MCF 10A (cell line): ENCODE results near the gene PRSS33. TPM values are rescaled to one million over a fixed set of nuclear protein-coding genes. Genes with fewer than 3 reads are reported as not detected.

ENCODE experiments used
- BruUV-seq: library from RNA; stranded (reverse); fragments of 400-500 nt; replicated peaks from 2 replicates; lab custom pipeline; 2021; lab: Mats Ljungman, UMichigan
- CTCF ChIA-PET: fragments of 300-600 bp; sonication (Branson Sonifier 250); formaldehyde crosslinking; extraction: SDS; loops from one replicate; lab custom pipeline; 2021; ENCODE audit warnings: antibody characterized with exemption, inconsistent platforms; lab: Yijun Ruan, JAX
- POLR2A ChIA-PET: fragments of 300-600, 350-650 bp; sonication (Branson Sonifier 250); formaldehyde crosslinking; extraction: SDS; loops from one replicate; lab custom pipeline; 2020; ENCODE audit warnings: antibody characterized with exemption, inconsistent platforms; lab: Yijun Ruan, JAX
- DNase-seq: peaks from one replicate; pipeline ENCODE4 v3.0.0-alpha.2; 2018; ENCODE audit not compliant: unreplicated experiment
- H3K27ac Mint-ChIP-seq: one replicate; pipeline ENCODE4 v1.8.0; 2022; ENCODE audit warnings: mild to moderate bottlenecking, low read depth, mixed read lengths; ENCODE audit not compliant: unreplicated experiment
- H3K27me3 Mint-ChIP-seq: one replicate; pipeline ENCODE4 v1.8.0; 2022; ENCODE audit warnings: mixed read lengths; ENCODE audit not compliant: insufficient read depth, unreplicated experiment
- H3K36me3 Mint-ChIP-seq: one replicate; pipeline ENCODE4 v1.8.0; 2022; ENCODE audit warnings: mild to moderate bottlenecking, moderate library complexity, mixed read lengths; ENCODE audit not compliant: insufficient read depth, unreplicated experiment
- H3K4me1 Mint-ChIP-seq: one replicate; pipeline ENCODE4 v1.8.0; 2022; ENCODE audit warnings: mixed read lengths; ENCODE audit not compliant: insufficient read depth, unreplicated experiment
- H3K4me3 Mint-ChIP-seq: one replicate; pipeline ENCODE4 v1.8.0; 2022; ENCODE audit warnings: mild to moderate bottlenecking, moderate library complexity, mixed read lengths; ENCODE audit not compliant: unreplicated experiment
- H3K9me3 Mint-ChIP-seq: one replicate; pipeline ENCODE4 v1.8.0; 2022; ENCODE audit warnings: mixed read lengths; ENCODE audit not compliant: unreplicated experiment
- intact Hi-C: fragments of 100-400 bp; cut with micrococcal nuclease; formaldehyde crosslinking; loops from 2 replicates; pipeline ENCODE4 v1.14.1; 2022
- total RNA-seq: library from RNA; stranded (reverse); gene quantifications from 2 replicates; pipeline ENCODE4 v1.2.3, GENCODE V29; 2022
- TF ChIP-seq, protein P1 (sequence below): fragments of 200-600 bp; IDR thresholded peaks from one replicate; pipeline ENCODE4 v1.8.0; 2022; ENCODE audit warnings: antibody characterized with exemption, mild to moderate bottlenecking; ENCODE audit not compliant: unreplicated experiment

The PRSS33 gene
- total RNA-seq, 1 experiment from 2014 or later = not detected

DNA sequence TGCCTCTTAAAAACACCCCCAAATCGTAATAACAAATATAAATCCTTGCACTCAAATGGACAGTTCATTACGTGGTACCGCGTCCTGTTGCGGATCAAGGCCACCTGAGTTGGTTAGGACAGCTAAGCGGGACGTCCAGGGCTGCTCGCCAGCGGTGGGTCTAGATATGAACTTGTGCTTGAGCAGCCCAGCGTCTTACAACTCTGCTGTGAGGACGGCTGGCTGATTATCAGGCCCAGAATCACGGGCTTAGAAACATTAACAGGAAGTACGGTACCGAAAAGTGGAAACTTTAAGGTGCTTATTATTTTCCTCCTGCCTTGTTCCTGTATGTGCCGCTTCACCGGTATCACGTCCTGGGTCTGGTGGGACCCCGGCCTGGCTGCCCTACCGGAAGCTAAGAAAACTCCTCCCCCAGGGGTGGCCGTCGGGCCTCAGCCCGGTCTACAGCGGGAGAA, 35.8 kb downstream of the PRSS33 start:
- CTCF ChIA-PET = interaction anchor here (1.8 to 3.4 kb wide), 2 partner anchors 12 to 18 kb away, joined by 4 to 15 read pairs; no protein-coding TSS in a partner anchor
- POLR2A ChIA-PET = interaction anchor here (0.6 to 6.4 kb wide), 13 partner anchors 11 to 269 kb away, joined by 3 to 190 read pairs (median 7); partner anchors contain the start of genes ELOB, FLYWCH1, FLYWCH2 and KCTD5
- Mint-ChIP-seq H3K4me3 (peak overlapping the region; percentile 89), H3K9me3 (no peaks in the 10 kb centered on the region), H3K27ac (peak overlapping the region; percentile 99), H3K36me3 (peaks cover 52% of the 10 kb centered on the region), H3K27me3 (no peaks in the 10 kb centered on the region), H3K4me1 (peaks cover 29% of the 10 kb centered on the region)
- intact Hi-C loops = loop anchor here (2.0 kb wide), 1 partner anchor 17 kb away; no protein-coding TSS in a partner anchor
- BruUV-seq = TSS peak; percentile 81
- TF ChIP-seq, protein P1, sequence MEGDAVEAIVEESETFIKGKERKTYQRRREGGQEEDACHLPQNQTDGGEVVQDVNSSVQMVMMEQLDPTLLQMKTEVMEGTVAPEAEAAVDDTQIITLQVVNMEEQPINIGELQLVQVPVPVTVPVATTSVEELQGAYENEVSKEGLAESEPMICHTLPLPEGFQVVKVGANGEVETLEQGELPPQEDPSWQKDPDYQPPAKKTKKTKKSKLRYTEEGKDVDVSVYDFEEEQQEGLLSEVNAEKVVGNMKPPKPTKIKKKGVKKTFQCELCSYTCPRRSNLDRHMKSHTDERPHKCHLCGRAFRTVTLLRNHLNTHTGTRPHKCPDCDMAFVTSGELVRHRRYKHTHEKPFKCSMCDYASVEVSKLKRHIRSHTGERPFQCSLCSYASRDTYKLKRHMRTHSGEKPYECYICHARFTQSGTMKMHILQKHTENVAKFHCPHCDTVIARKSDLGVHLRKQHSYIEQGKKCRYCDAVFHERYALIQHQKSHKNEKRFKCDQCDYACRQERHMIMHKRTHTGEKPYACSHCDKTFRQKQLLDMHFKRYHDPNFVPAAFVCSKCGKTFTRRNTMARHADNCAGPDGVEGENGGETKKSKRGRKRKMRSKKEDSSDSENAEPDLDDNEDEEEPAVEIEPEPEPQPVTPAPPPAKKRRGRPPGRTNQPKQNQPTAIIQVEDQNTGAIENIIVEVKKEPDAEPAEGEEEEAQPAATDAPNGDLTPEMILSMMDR = no peak
- DNase-seq = no peak

GRCh38 chr16:2749936-2750335, 37.4 kb downstream of the PRSS33 start:
- ChIA-PET POLR2A (interaction anchor here (5.6 to 6.4 kb wide), 2 partner anchors 18 to 26 kb away, joined by 79 to 190 read pairs; partner anchors contain the start of gene ELOB), CTCF (no interaction called here)
- peak overlapping the region; percentile 39 for H3K27ac Mint-ChIP-seq
- TF ChIP-seq, protein P1 = no peak
- H3K9me3 Mint-ChIP-seq = no peaks in the 10 kb centered on the region
- intact Hi-C loops = no loop called here
- DNase-seq = no peak
- H3K36me3 Mint-ChIP-seq = peaks cover 36% of the 10 kb centered on the region
- BruUV-seq = no TSS peak
- H3K4me1 Mint-ChIP-seq = peaks cover 12% of the 10 kb centered on the region
- no peaks in the 10 kb centered on the region for H3K27me3 Mint-ChIP-seq
- no peak overlapping the region for H3K4me3 Mint-ChIP-seq

GRCh38 chr16:2749476-2749875, 37.9 kb downstream of the PRSS33 start:
- no peaks in the 10 kb centered on the region for H3K27me3 Mint-ChIP-seq
- H3K4me3 Mint-ChIP-seq = no peak overlapping the region
- BruUV-seq = no TSS peak
- peaks cover 8% of the 10 kb centered on the region for H3K4me1 Mint-ChIP-seq
- peak overlapping the region; percentile 39 for H3K27ac Mint-ChIP-seq
- no peak for DNase-seq
- ChIA-PET POLR2A (interaction anchor here (5.6 to 6.4 kb wide), 2 partner anchors 19 to 26 kb away, joined by 79 to 190 read pairs; partner anchors contain the start of gene ELOB), CTCF (no interaction called here)
- H3K36me3 Mint-ChIP-seq = peaks cover 31% of the 10 kb centered on the region
- H3K9me3 Mint-ChIP-seq = no peaks in the 10 kb centered on the region
- intact Hi-C loops = no loop called here
- TF ChIP-seq, protein P1 = no peak

DNA sequence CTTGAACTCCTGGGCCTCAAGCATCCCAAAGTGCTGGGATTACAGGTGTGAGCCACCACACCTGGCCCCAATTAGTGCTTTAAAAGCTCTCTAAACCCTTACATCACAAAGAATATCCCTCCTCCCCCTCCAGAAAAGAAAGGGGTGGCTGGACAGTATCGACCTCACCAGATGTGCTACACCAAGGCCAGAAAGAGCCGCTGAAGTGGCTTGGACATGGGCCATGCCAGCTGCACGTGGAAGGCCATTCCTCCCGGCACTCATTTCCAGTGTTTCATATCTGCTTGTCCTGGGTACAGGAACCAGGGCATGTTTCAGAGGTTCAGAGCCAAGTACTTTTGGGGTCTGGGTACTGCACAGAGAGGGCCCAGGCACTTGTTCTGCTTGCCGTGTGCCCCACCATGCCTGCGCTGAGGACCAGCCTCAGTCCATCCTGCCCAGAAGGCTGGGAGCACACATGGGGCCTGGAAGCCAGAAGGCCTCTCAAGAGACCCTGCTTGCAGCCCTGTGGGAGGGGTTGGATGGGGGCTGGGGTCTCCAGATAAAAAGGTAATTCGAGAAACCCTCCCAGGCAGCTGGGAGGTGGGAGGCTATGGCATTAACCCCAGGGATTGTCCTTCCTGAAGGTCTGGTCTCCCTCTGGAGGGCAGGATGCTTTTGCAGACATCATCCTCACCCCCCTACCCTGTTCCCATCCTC, 38.5 kb downstream of the PRSS33 start:
- peaks cover 25% of the 10 kb centered on the region for H3K36me3 Mint-ChIP-seq
- no peak overlapping the region for H3K27ac Mint-ChIP-seq
- no peaks in the 10 kb centered on the region for H3K27me3 Mint-ChIP-seq
- no peak for DNase-seq
- intact Hi-C loops = no loop called here
- H3K9me3 Mint-ChIP-seq = no peaks in the 10 kb centered on the region
- BruUV-seq = no TSS peak
- TF ChIP-seq, protein P1 = no peak
- H3K4me3 Mint-ChIP-seq = no peak overlapping the region
- POLR2A ChIA-PET = no interaction called here
- peaks cover 2% of the 10 kb centered on the region for H3K4me1 Mint-ChIP-seq
- CTCF ChIA-PET = no interaction called here
